Heart right ventricle (tissue), 16 donors: ENCODE data around the gene FAHD1. TPM values are rescaled to one million over a fixed set of nuclear protein-coding genes. Genes with fewer than 3 reads are reported as not detected.

ENCODE experiments used
- ATAC-seq, 8 donors: fragments of 200-7000 bp; cut with Tn5 transposase; one replicate each; pipeline ENCODE4 v1.9.1; 2020; ENCODE audit warnings: mild to moderate bottlenecking in 8 of 8, moderate library complexity in 8 of 8, moderate number of reproducible peaks in 1 of 8
- DNase-seq, 2 donors: peaks; one replicate each; pipeline ENCODE4 v3.0.0-alpha.2; 2020
- H3K27ac ChIP-seq, 10 donors: fragments of 200-600 bp; sonication (generic) in 2 of 10; one replicate each; pipeline versions ENCODE4 v1.5.0 to v1.8.0; 2020 to 2022; ENCODE audit warnings: mild to moderate bottlenecking in 3 of 10
- H3K27me3 ChIP-seq, 7 donors: fragments of 200-600 bp; one replicate each; pipeline ENCODE4 v1.8.0; 2021 to 2022; ENCODE audit warnings: mild to moderate bottlenecking in 2 of 7
- H3K36me3 ChIP-seq, 9 donors: fragments of 200-600 bp; sonication (generic) in 1 of 9; one replicate each; pipeline versions ENCODE4 v1.5.0 to v1.8.0; 2020 to 2022; ENCODE audit warnings: mild to moderate bottlenecking in 2 of 9
- H3K4me1 ChIP-seq, 9 donors: fragments of 200-600 bp; sonication (generic) in 1 of 9; one replicate each; pipeline versions ENCODE4 v1.5.0 to v1.8.0; 2020 to 2022; ENCODE audit warnings: mild to moderate bottlenecking in 4 of 9
- H3K4me3 ChIP-seq, 10 donors: fragments of 200-600 bp; sonication (generic) in 2 of 10; one replicate each; pipeline versions ENCODE4 v1.5.0 to v1.8.0; 2020 to 2022; ENCODE audit warnings: mild to moderate bottlenecking in 7 of 10, moderate library complexity in 2 of 10
- H3K9me3 ChIP-seq, 11 donors: fragments of 200-600 bp in 10 of 11; sonication (generic) in 2 of 11; one replicate each; pipeline versions ENCODE4 v1.5.0 to v1.8.0; 2013 to 2022; ENCODE audit warnings: mild to moderate bottlenecking in 2 of 11, control low read depth in 1 of 11, moderate library complexity in 1 of 11
- CTCF ChIP-seq, 9 donors: fragments of 200-600 bp; sonication (generic) in 2 of 9; IDR thresholded peaks; one replicate each; pipeline versions ENCODE4 v1.5.0 to v1.8.0; 2021 to 2022; ENCODE audit warnings: antibody characterized with exemption in 9 of 9, mild to moderate bottlenecking in 5 of 9, moderate library complexity in 1 of 9
- WGBS, 2 donors: extraction: QIAGEN DNeasy Blood & Tissue Kit; methylation state at CpG; one replicate each; pipeline ENCODE4 v1.1.7; 2013; ENCODE audit warnings: inconsistent platforms in 1 of 2; 5-methylcytosine and 5-hydroxymethylcytosine counted together
- intact Hi-C, 10 donors: fragments of 100-400 bp; cut with DNase I; formaldehyde crosslinking; loops; one replicate each; pipeline versions ENCODE4 v1.11.1 to v1.14.2; 2022
- polyA plus RNA-seq, 2 donors: library from polyadenylated mRNA; stranded (reverse); fragments of 200-250 nt; gene quantifications; one replicate each; pipeline ENCODE4 v1.2.3, GENCODE V29; 2013
- total RNA-seq, 10 donors: library from RNA; stranded (reverse); fragmentation: NEBNext Ultra II Directional in 3 of 10; extraction: Animal tissue kit (Norgen Biotek cat#: 25700) in 3 of 10; gene quantifications; one replicate each; pipeline versions ENCODE4 v1.2.1 to v1.2.4, GENCODE V29; 2021 to 2023
- donor health status: Arrhythmogenic right ventricular cardiomyopathy.
- donor health status: ischemic (EF 13 %, LVEDD 7.1; RV severe dilation, severe dysfunction).
- donor health status: healthy with polysubstance abuse.
- donor health status: DM: no; HTN: yes; CAD: no.
- donor health status: DM: no; HTN: no; CAD: no.
- donor health status: ischemic (EF 25% LVEDD 6.9; RV normal size, moderate dysfunction).
- donor health status: ischemic (EF 25% LVEDD 5.7; RV mildly dilated, moderate dysfunction).
- donor health status: healthy.
- donor health status: DM: yes; HTN: yes; CAD: no.
- donor health status: Ischemic cardiomyopathy.
- donor health status: ischemic (EF 35%, LVEDD 5.7; RV mildly dilated, moderate dysfunction).
- donor health status: nonischemic (EF 11% LVEDD 7.7; RV severe dilation, severe dysfunction).
- donor health status: DM: yes; HTN: yes; CAD: no.
- donor health status: PGD.
- donor health status: ischemic (EF 29% LVEDD 5.4; RV normal size, mild dysfunction).
- donor health status: nonischemic (EF 23%, LVEDD 6.1; RV moderate dilation, normal function).

The FAHD1 gene
- total and polyA plus RNA-seq, 12 donors: 16.2 to 47.6 (median 31.5) TPM

GRCh38 chr16:1785846-1786170 lies 41.2 kb upstream of the FAHD1 start:
- intact Hi-C loops: no loop called here
- DNase-seq (peak in 1 of 2 donors; percentile 14), ATAC-seq (no peak)
- WGBS, 2 donors: 87 to 91% methylated on average over 14 of the region's 14 CpGs
- Histone ChIP-seq H3K9me3 (no peaks in the 10 kb centered on the region), H3K27me3 (no peaks in the 10 kb centered on the region), H3K4me3 (no peak overlapping the region), H3K27ac (no peak overlapping the region), H3K4me1 (peaks cover 11 to 43% (median 24%) of the 10 kb centered on the region in 9 donors), H3K36me3 (peaks cover 0 to 56% (median 12%) of the 10 kb centered on the region in 9 donors)
- no peak for TF ChIP-seq CTCF (IDR thresholded peaks at IDR 0.05)

GRCh38 chr16:1786242-1787055 lies 40.6 kb upstream of the FAHD1 start:
- H3K27ac ChIP-seq: no peak overlapping the region
- H3K4me3 ChIP-seq: no peak overlapping the region
- no peaks in the 10 kb centered on the region for H3K9me3 ChIP-seq
- H3K27me3 ChIP-seq: no peaks in the 10 kb centered on the region
- peaks cover 0 to 58% (median 12%) of the 10 kb centered on the region in 9 donors for H3K36me3 ChIP-seq
- H3K4me1 ChIP-seq: peaks cover 5 to 37% (median 18%) of the 10 kb centered on the region in 9 donors
- no peak for TF ChIP-seq CTCF (IDR thresholded peaks at IDR 0.05)
- WGBS, 2 donors: 88 to 89% methylated on average over 51 of the region's 51 CpGs
- DNase-seq: peak in 1 of 2 donors; percentile 16
- intact Hi-C loops: no loop called here
- ATAC-seq: no peak

- H3K4me3 ChIP-seq: no peak overlapping the region
- H3K36me3 ChIP-seq: peaks cover 0 to 63% (median 12%) of the 10 kb centered on the region in 9 donors
- DNase-seq (no peak), ATAC-seq (no peak)
- H3K27me3 ChIP-seq: no peaks in the 10 kb centered on the region
- no peak for TF ChIP-seq CTCF (IDR thresholded peaks at IDR 0.05)
- H3K4me1 ChIP-seq: peaks cover 4 to 33% (median 15%) of the 10 kb centered on the region in 9 donors
- H3K27ac ChIP-seq: no peak overlapping the region
- H3K9me3 ChIP-seq: no peaks in the 10 kb centered on the region
- intact Hi-C loops: no loop called here
- 90 to 93% methylated on average over 6 of the region's 6 CpGs for WGBS, 2 donors
Measured at GRCh38 chr16:1787056-1787321, 40.0 kb upstream of the FAHD1 start.

GRCh38 chr16:1787322-1788094 lies 39.5 kb upstream of the FAHD1 start:
- intact Hi-C loops: no loop called here
- Histone ChIP-seq H3K4me3 (no peak overlapping the region), H3K9me3 (no peaks in the 10 kb centered on the region), H3K4me1 (peaks cover 4 to 33% (median 15%) of the 10 kb centered on the region in 9 donors), H3K27me3 (no peaks in the 10 kb centered on the region), H3K36me3 (peaks cover 0 to 63% (median 12%) of the 10 kb centered on the region in 9 donors), H3K27ac (no peak overlapping the region)
- 91 to 93% methylated on average over 44 of the region's 44 CpGs for WGBS, 2 donors
- no peak for TF ChIP-seq CTCF (IDR thresholded peaks at IDR 0.05)
- DNase-seq (peak; percentile 4 to 13), ATAC-seq (no peak)
